PC-3 (cell line): ENCODE results near the gene DHDH. TPM values are rescaled to one million over a fixed set of nuclear protein-coding genes. Genes with fewer than 3 reads are reported as not detected.
"Not testable (repeated sequence)": the region's sequence is repeated elsewhere in the genome, so short reads cannot be mapped to it uniquely, and the experiment has no call there.

Experiments used
- ATAC-seq: fragments of 200-7000 bp; cut with Tn5 transposase; 2 replicates; pipeline ENCODE4 v1.9.1; 2020; ENCODE audit warnings: mild to moderate bottlenecking, moderate library complexity
- BruUV-seq: library from RNA; stranded (reverse); fragments of 400-500 nt; replicated peaks from 2 replicates; lab custom pipeline; 2021; lab: Mats Ljungman, UMichigan
- CTCF ChIA-PET: fragments of 300-600 bp; sonication (Branson Sonifier 250); formaldehyde crosslinking; loops from one replicate; lab custom pipeline; 2022; ENCODE audit warnings: antibody characterized with exemption; lab: Charles Lee
- POLR2A ChIA-PET: fragments of 300-600 bp; sonication (Branson Sonifier 250); formaldehyde crosslinking; loops from one replicate; lab custom pipeline; 2022; ENCODE audit warnings: antibody characterized with exemption; ENCODE audit not compliant: unreplicated experiment; lab: Charles Lee
- DNase-seq: peaks from one replicate; pipeline ENCODE4 v3.0.0-alpha.2; 2015
- H2AFZ ChIP-seq: fragments of 300-600 bp; sonication (generic); 2 replicates; pipeline ENCODE4 v1.6.0; 2016; ENCODE audit warnings: antibody characterized with exemption, low read length
- H3F3A ChIP-seq: fragments of 300-600 bp; sonication (generic); one replicate; pipeline ENCODE4 v1.6.0; 2017; ENCODE audit warnings: antibody characterized with exemption, low read length, control low read depth, mild to moderate bottlenecking; ENCODE audit not compliant: unreplicated experiment
- H3K27ac ChIP-seq: fragments of 300-600 bp; sonication (generic); 2 replicates; pipeline ENCODE4 v1.5.1; 2016; ENCODE audit warnings: mild to moderate bottlenecking, low read length
- H3K27me3 ChIP-seq: fragments of 300-600 bp; sonication (generic); 2 replicates; pipeline ENCODE4 v1.6.1; 2016; ENCODE audit warnings: low read length, mixed read lengths
- H3K36me3 ChIP-seq: fragments of 300-600 bp; sonication (generic); 2 replicates; pipeline ENCODE4 v1.6.1; 2016; ENCODE audit warnings: low read depth, mixed run types, low read length, mixed read lengths
- H3K4me1 ChIP-seq: fragments of 300-600 bp; sonication (generic); 2 replicates; pipeline ENCODE4 v1.5.1; 2016; ENCODE audit warnings: low read length; ENCODE audit not compliant: insufficient read depth
- H3K4me2 ChIP-seq: fragments of 300-600 bp; sonication (generic); 2 replicates; pipeline ENCODE4 v1.6.0; 2016; ENCODE audit warnings: low read length
- H3K4me3 ChIP-seq: fragments of 300-600 bp; sonication (generic); 2 replicates; pipeline ENCODE4 v1.5.1; 2016; ENCODE audit warnings: mild to moderate bottlenecking, low read length, mixed read lengths
- H3K79me2 ChIP-seq: fragments of 300-600 bp; sonication (generic); 2 replicates; pipeline ENCODE4 v1.6.1; 2017; ENCODE audit warnings: low read length, mixed read lengths
- H3K9ac ChIP-seq: fragments of 300-600 bp; sonication (generic); 2 replicates; pipeline ENCODE4 v1.6.0; 2016; ENCODE audit warnings: mild to moderate bottlenecking, low read length
- H3K9me2 ChIP-seq: fragments of 300-600 bp; sonication (generic); replicated peaks from 2 replicates; pipeline ENCODE4 v1.6.1; 2016; ENCODE audit warnings: mixed run types, low read length, mixed read lengths
- H3K9me3 ChIP-seq: fragments of 300-600 bp; sonication (generic); 2 replicates; pipeline ENCODE4 v1.6.1; 2016; ENCODE audit warnings: low read length, mixed read lengths
- H4K20me1 ChIP-seq: fragments of 300-600 bp; sonication (generic); 2 replicates; pipeline ENCODE4 v1.6.1; 2016; ENCODE audit warnings: low read length, mixed read lengths
- EZH2 ChIP-seq: fragments of 300-600 bp; sonication (generic); IDR thresholded peaks from one replicate; pipeline ENCODE4 v1.6.1; 2017; ENCODE audit warnings: antibody characterized with exemption, mild to moderate bottlenecking, low read length; ENCODE audit not compliant: unreplicated experiment
- EZH2phosphoT487 ChIP-seq: fragments of 300-600 bp; sonication (generic); IDR thresholded peaks from 2 replicates; pipeline ENCODE4 v1.6.1; 2018; ENCODE audit warnings: mild to moderate bottlenecking, antibody characterized with exemption, low read length, borderline replicate concordance
- intact Hi-C: fragments of 100-400 bp; cut with micrococcal nuclease; formaldehyde crosslinking; loops from 2 replicates; pipeline ENCODE4 v1.9.0; 2023
- total RNA-seq: library from RNA; depleted of rRNA; stranded (reverse); fragments of >200 nt; gene quantifications from 2 replicates; pipeline ENCODE4 v1.2.3, GENCODE V29; 2014
- TF ChIP-seq, protein P1 (sequence below): fragments of 300-600 bp; sonication (generic); conservative IDR thresholded peaks from 2 replicates; pipeline ENCODE4 v1.5.1; 2017; ENCODE audit warnings: antibody characterized with exemption, low read depth, mild to moderate bottlenecking, low read length

The DHDH gene
- total RNA-seq, 1 experiment from 2014 or later: 1.8 TPM

DNA sequence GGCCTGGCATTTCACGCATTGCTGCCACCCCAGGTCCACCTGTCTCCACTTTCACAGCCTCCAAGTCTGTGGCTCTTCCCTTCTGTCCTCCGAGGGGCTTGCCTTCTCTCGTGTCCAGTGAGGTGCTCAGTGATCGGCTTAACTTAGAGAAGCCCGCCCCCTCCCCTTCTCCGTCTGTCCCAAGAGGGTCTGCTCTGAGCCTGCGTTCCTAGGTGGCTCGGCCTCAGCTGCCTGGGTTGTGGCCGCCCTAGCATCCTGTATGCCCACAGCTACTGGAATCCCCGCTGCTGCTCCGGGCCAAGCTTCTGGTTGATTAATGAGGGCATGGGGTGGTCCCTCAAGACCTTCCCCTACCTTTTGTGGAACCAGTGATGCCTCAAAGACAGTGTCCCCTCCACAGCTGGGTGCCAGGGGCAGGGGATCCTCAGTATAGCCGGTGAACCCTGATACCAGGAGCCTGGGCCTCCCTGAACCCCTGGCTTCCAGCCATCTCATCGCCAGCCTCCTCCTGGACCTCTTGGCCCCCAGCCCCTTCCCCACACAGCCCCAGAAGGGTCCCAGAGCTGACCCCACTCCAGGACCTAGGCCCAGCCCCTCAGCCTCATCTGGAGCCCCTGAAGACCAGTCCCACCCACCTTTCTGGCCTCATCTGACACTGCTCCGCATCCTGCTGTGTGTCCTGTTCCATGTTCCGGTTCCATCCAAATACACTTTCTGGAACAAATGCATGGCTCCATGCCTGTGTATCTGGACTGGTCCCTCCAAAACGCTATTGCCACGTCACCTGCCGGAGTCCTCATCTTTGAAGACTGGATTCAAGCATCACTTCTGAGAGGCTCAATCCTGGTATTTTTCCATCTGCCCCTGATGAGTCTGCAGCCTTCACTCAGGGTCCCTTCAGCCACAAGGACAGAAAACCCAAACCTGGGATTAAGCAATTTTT, 10.7 kb upstream of the DHDH start:
- peaks cover 21% of the 10 kb centered on the region for H3K4me1 ChIP-seq
- no peak for ATAC-seq

DNA sequence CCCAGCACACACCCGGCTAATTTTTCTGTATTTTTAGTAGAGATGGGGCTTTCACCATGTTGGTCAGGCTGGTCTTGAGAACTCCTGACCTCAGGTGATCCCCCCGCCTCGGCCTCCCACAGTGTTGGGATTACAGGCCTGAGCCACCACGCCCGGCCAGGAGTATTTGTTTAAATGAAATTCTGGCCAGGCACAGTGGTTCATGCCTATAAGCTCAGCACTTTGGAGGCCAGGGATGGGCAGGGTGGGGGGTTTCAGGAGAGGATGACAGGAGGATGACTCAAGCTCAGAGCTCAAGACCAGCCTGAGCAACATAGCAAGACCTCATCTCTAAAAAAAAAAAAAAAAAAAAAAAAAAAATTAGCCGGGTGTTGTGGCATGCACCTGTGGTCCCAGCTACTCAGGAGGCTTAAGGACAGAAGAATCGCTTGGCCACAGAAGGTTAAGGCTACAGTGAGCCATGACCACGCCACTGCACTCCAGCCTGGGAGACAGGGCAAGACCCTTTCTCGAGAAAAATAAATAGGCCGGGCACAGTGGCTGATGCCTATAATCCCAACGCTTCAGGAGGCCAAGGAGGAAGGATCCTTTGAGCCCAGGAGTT, 8.2 kb upstream of the DHDH start:
- intact Hi-C loops: no loop called here
- no TSS peak for BruUV-seq
- ChIA-PET CTCF (no interaction called here), POLR2A (interaction anchor here (0.7 to 0.8 kb wide), 2 partner anchors 8 to 53 kb away, joined by 3 to 4 read pairs; partner anchors contain the start of gene DHDH)
- DNase-seq: peak; percentile 67
- H3K36me3 ChIP-seq: no peaks in the 10 kb centered on the region
- peak overlapping the region; percentile 96 for H3K27ac ChIP-seq
- peaks cover 26% of the 10 kb centered on the region for H3K4me1 ChIP-seq
- H2AFZ ChIP-seq: no peak overlapping the region
- TF ChIP-seq, protein P1, sequence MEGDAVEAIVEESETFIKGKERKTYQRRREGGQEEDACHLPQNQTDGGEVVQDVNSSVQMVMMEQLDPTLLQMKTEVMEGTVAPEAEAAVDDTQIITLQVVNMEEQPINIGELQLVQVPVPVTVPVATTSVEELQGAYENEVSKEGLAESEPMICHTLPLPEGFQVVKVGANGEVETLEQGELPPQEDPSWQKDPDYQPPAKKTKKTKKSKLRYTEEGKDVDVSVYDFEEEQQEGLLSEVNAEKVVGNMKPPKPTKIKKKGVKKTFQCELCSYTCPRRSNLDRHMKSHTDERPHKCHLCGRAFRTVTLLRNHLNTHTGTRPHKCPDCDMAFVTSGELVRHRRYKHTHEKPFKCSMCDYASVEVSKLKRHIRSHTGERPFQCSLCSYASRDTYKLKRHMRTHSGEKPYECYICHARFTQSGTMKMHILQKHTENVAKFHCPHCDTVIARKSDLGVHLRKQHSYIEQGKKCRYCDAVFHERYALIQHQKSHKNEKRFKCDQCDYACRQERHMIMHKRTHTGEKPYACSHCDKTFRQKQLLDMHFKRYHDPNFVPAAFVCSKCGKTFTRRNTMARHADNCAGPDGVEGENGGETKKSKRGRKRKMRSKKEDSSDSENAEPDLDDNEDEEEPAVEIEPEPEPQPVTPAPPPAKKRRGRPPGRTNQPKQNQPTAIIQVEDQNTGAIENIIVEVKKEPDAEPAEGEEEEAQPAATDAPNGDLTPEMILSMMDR: no peak
- no peaks in the 10 kb centered on the region for H3K9me3 ChIP-seq
- no peak overlapping the region for H3K4me2 ChIP-seq
- H3K4me3 ChIP-seq: no peak overlapping the region
- H4K20me1 ChIP-seq: no peaks in the 10 kb centered on the region
- no peaks in the 10 kb centered on the region for H3K79me2 ChIP-seq
- ATAC-seq: peak; percentile 54
- no peaks in the 10 kb centered on the region for H3F3A ChIP-seq
- H3K27me3 ChIP-seq: no peaks in the 10 kb centered on the region
- no peaks in the 10 kb centered on the region for H3K9me2 ChIP-seq
- H3K9ac ChIP-seq: peak overlapping the region; percentile 75

More for the DNA sequence above, 10.7 kb upstream of the DHDH start:
- Histone ChIP-seq H3K79me2 (no peaks in the 10 kb centered on the region), H3K9me2 (no peaks in the 10 kb centered on the region), H3K4me3 (no peak overlapping the region), H3K4me2 (no peak overlapping the region), H3K9ac (no peak overlapping the region), H2AFZ (no peak overlapping the region), H3K9me3 (no peaks in the 10 kb centered on the region), H3K27ac (no peak overlapping the region), H3K36me3 (no peaks in the 10 kb centered on the region), H3F3A (no peaks in the 10 kb centered on the region), H3K27me3 (no peaks in the 10 kb centered on the region), H4K20me1 (no peaks in the 10 kb centered on the region)
- TF ChIP-seq EZH2: no peak
- no peak for TF ChIP-seq EZH2phosphoT487
- TF ChIP-seq, protein P1: no peak
- ChIA-PET CTCF (no interaction called here), POLR2A (no interaction called here)
- DNase-seq: no peak
- TSS peak; percentile 36 for BruUV-seq
- intact Hi-C loops: no loop called here

DNA sequence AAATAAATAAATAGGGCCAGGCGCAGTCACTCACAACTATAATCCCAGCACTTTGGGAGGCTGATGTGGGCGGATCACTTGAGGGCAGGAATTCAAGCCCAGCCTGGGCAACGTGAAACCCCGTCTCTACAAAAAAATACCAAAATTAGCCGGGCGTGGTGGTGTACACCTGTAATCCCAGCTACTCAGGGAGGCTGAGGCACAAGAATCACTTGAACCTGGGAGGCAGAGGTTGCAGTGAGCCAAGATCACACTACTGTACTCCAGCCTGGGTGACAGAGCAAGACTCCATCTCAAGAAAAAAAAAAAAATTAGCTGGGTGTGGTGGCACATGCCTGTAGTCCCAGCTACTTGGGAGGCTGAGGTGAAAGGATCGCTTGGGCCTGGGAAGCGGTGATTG, 7.6 kb upstream of the DHDH start:
- ATAC-seq, H3K27me3 ChIP-seq, H3F3A ChIP-seq, H3K9me3 ChIP-seq, CTCF ChIA-PET, BruUV-seq, H3K36me3 ChIP-seq, H4K20me1 ChIP-seq, H3K79me2 ChIP-seq, DNase-seq, H3K4me3 ChIP-seq, intact Hi-C loops, H3K9me2 ChIP-seq, H2AFZ ChIP-seq: not testable (repeated sequence)
- Histone ChIP-seq H3K4me2 (0 out of 2 replicates have a peak overlapping the region, but pooled peaks have one; percentile 54), H3K27ac (peak overlapping the region; percentile 96), H3K4me1 (peaks cover 26% of the 10 kb centered on the region), H3K9ac (peak overlapping the region; percentile 75)
- POLR2A ChIA-PET: interaction anchor here (0.7 kb wide), 1 partner anchor 54 kb away, joined by 4 read pairs; no protein-coding TSS in a partner anchor
